Fibroblast of lung (primary cell): Measurements from ENCODE around the gene FTHL17. TPM values are rescaled to one million over a fixed set of nuclear protein-coding genes. Genes with fewer than 3 reads are reported as not detected.

Experiments
- DNase-seq, 2 donors: peaks; one replicate each; pipeline versions ENCODE4 v3.0.0 to v3.0.0-alpha.2; 2010; ENCODE audit warnings: low read depth in 2 of 2
- H2AFZ ChIP-seq: 2 replicates; pipeline ENCODE4 v1.5.1; 2012; ENCODE audit warnings: low read length, control low read depth, inconsistent platforms
- H3K27ac ChIP-seq: 2 replicates; pipeline ENCODE4 v1.5.1; 2011; ENCODE audit warnings: low read length, control low read depth; ENCODE audit not compliant: insufficient read depth
- H3K27me3 ChIP-seq: 2 replicates; pipeline ENCODE4 v1.5.1; 2011; ENCODE audit warnings: mild to moderate bottlenecking, low read length; ENCODE audit not compliant: control insufficient read depth, insufficient read depth
- H3K36me3 ChIP-seq: 2 replicates; pipeline ENCODE4 v1.5.1; 2011; ENCODE audit warnings: low read length; ENCODE audit not compliant: control insufficient read depth, insufficient read depth
- H3K4me1 ChIP-seq: 2 replicates; pipeline ENCODE4 v1.5.1; 2011; ENCODE audit warnings: low read length; ENCODE audit not compliant: control insufficient read depth, insufficient read depth; ENCODE audit errors: extremely low read depth
- H3K4me2 ChIP-seq: 2 replicates; pipeline ENCODE4 v1.5.1; 2011; ENCODE audit warnings: low read length, control low read depth; ENCODE audit not compliant: insufficient read depth; ENCODE audit errors: extremely low read depth
- H3K4me3 ChIP-seq, 4 experiments: fragments of 200-600 bp in 1 of 4; sonication (generic) in 1 of 4; replicated peaks in 1 of 4; 2 replicates each; pipeline ENCODE4 v1.5.1; 2011 to 2016; ENCODE audit warnings: low read length in 4 of 4, low read depth in 3 of 4, mild to moderate bottlenecking in 3 of 4, control low read depth in 2 of 4, inconsistent platforms in 1 of 4, mixed read lengths in 1 of 4; ENCODE audit not compliant: insufficient read depth in 1 of 4; ENCODE audit errors: control extremely low read depth in 1 of 4
- H3K79me2 ChIP-seq: 2 replicates; pipeline ENCODE4 v1.5.1; 2012; ENCODE audit warnings: mild to moderate bottlenecking, low read length, inconsistent platforms; ENCODE audit not compliant: control insufficient read depth, insufficient read depth
- H3K9ac ChIP-seq: 2 replicates; pipeline ENCODE4 v1.5.1; 2011; ENCODE audit warnings: mild to moderate bottlenecking, low read length, control low read depth; ENCODE audit not compliant: insufficient read depth
- H3K9me3 ChIP-seq: 2 replicates; pipeline ENCODE4 v1.5.1; 2012; ENCODE audit warnings: low read depth, low read length; ENCODE audit not compliant: control insufficient read depth, insufficient read depth
- H4K20me1 ChIP-seq: 2 replicates; pipeline ENCODE4 v1.5.1; 2011; ENCODE audit warnings: low read length; ENCODE audit not compliant: control insufficient read depth, insufficient read depth; ENCODE audit errors: extremely low read depth
- EZH2 ChIP-seq: IDR thresholded peaks from 2 replicates; pipeline ENCODE4 v1.5.1; 2012; ENCODE audit warnings: low read length, control low read depth, mild to moderate bottlenecking; ENCODE audit errors: missing control alignments
- polyA plus RNA-seq, 2 donors: library from polyadenylated mRNA; depleted of rRNA in 1 of 2; stranded (reverse) in 1 of 2; unstranded in 1 of 2; fragments of >200 nt; gene quantifications; 2 replicates each; pipeline ENCODE4 v1.2.1, GENCODE V29; 2011 to 2012; ENCODE audit warnings: missing spikeins in 1 of 2
- total RNA-seq: library from RNA; depleted of rRNA; stranded (reverse); fragments of >200 nt; gene quantifications from 2 replicates; pipeline ENCODE4 v1.2.1, GENCODE V29; 2014
- TF ChIP-seq, protein P1 (sequence below), 2 donors: IDR thresholded peaks in 1 of 2; conservative IDR thresholded peaks in 1 of 2; 1 replicate in 1 of 2; 2 replicates in 1 of 2; pipeline ENCODE4 v1.5.1; 2011 to 2012; ENCODE audit warnings: low read length in 2 of 2, control low read depth in 1 of 2, inconsistent platforms in 1 of 2, low read depth in 1 of 2, mild to moderate bottlenecking in 1 of 2

FTHL17 gene
- total and polyA plus RNA-seq, 2 donors (not counting 1 experiment from before 2014, with no cell fraction given), result not detected

DNA sequence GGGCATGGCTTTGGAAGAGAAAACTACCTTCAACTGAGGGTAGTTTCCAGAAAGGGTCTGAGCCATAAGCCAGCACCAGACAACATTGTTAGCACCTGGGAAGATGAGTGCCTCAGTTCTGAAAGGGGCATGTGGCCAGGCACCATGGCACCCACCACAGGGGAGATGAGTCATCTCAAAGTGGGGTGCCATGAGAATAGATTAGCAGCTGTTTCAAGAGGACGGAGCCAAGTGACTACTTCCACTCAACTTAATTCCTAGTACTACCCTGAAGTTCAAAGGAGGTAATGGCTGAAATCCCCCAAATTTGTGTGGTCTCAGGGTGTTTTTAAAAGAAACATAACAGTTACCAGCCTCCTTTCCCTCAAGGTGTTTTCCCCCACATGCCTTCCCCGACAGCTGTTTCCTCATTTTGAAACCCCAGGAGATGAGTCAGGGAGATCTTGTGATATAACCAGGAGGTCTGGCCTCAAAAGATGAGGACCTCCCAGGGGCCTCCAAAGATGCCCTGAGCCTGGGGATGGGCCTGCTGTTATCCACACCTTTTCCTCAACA, 27.8 kb upstream of the FTHL17 start:
- no peak overlapping the region for H3K9ac ChIP-seq
- TF ChIP-seq, protein P1, sequence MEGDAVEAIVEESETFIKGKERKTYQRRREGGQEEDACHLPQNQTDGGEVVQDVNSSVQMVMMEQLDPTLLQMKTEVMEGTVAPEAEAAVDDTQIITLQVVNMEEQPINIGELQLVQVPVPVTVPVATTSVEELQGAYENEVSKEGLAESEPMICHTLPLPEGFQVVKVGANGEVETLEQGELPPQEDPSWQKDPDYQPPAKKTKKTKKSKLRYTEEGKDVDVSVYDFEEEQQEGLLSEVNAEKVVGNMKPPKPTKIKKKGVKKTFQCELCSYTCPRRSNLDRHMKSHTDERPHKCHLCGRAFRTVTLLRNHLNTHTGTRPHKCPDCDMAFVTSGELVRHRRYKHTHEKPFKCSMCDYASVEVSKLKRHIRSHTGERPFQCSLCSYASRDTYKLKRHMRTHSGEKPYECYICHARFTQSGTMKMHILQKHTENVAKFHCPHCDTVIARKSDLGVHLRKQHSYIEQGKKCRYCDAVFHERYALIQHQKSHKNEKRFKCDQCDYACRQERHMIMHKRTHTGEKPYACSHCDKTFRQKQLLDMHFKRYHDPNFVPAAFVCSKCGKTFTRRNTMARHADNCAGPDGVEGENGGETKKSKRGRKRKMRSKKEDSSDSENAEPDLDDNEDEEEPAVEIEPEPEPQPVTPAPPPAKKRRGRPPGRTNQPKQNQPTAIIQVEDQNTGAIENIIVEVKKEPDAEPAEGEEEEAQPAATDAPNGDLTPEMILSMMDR (conservative IDR thresholded peaks at IDR 0.05 in 1 of 2, IDR thresholded peaks at IDR 0.05 in 1 of 2; ENCODE audit: low read depth in 1 of 2, low read length in 2 of 2), result no peak
- no peak for TF ChIP-seq EZH2

DNA sequence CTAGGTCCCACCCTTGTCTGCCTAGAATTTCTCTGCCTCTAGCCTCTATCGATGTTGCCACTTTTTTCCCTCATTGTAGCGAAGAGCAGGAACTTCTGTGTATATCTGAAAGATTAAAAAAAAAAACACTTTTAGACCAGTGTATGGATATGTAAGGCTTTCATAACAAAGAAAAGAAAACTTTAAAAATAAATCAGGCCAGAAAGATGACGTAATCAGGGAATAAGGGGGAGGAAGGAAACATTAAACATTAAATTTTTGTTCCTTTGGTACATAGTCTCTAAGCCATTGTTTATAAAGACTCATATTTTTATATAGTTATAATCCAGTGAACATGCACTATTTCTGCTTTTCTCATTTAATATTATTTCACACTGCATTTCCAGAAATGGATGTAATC, 26.2 kb upstream of the FTHL17 start:
- DNase-seq, result no peak
- H3K27me3 ChIP-seq, result no peaks in the 10 kb centered on the region
- H3K4me3 ChIP-seq, result no peak overlapping the region
- H3K4me2 ChIP-seq, result no peak overlapping the region
- TF ChIP-seq, protein P1 (conservative IDR thresholded peaks at IDR 0.05 in 1 of 2, IDR thresholded peaks at IDR 0.05 in 1 of 2; ENCODE audit: low read depth in 1 of 2, low read length in 2 of 2), result no peak
- TF ChIP-seq EZH2, result no peak
- no peak overlapping the region for H3K9ac ChIP-seq
- H3K79me2 ChIP-seq, result no peaks in the 10 kb centered on the region
- no peaks in the 10 kb centered on the region for H3K9me3 ChIP-seq
- H3K36me3 ChIP-seq, result no peaks in the 10 kb centered on the region
- no peaks in the 10 kb centered on the region for H4K20me1 ChIP-seq
- H3K4me1 ChIP-seq, result no peaks in the 10 kb centered on the region
- no peak overlapping the region for H2AFZ ChIP-seq
- H3K27ac ChIP-seq, result no peak overlapping the region

More for the DNA sequence above, 27.8 kb upstream of the FTHL17 start:
- no peaks in the 10 kb centered on the region for H4K20me1 ChIP-seq
- no peaks in the 10 kb centered on the region for H3K9me3 ChIP-seq
- H3K4me2 ChIP-seq, result no peak overlapping the region
- no peak overlapping the region for H3K27ac ChIP-seq
- H3K36me3 ChIP-seq, result no peaks in the 10 kb centered on the region
- H3K4me1 ChIP-seq, result no peaks in the 10 kb centered on the region
- no peak for DNase-seq
- no peaks in the 10 kb centered on the region for H3K27me3 ChIP-seq
- no peak overlapping the region for H2AFZ ChIP-seq
- H3K4me3 ChIP-seq, result no peak overlapping the region
- no peaks in the 10 kb centered on the region for H3K79me2 ChIP-seq

GRCh38 chrX:31093639-31093975, 21.8 kb upstream of the FTHL17 start:
- H3K4me1 ChIP-seq, result no peaks in the 10 kb centered on the region
- no peaks in the 10 kb centered on the region for H3K9me3 ChIP-seq
- TF ChIP-seq, protein P1 (conservative IDR thresholded peaks at IDR 0.05 in 1 of 2, IDR thresholded peaks at IDR 0.05 in 1 of 2; ENCODE audit: low read depth in 1 of 2, low read length in 2 of 2), result no peak
- TF ChIP-seq EZH2, result no peak
- H3K9ac ChIP-seq, result no peak overlapping the region
- H4K20me1 ChIP-seq, result no peaks in the 10 kb centered on the region
- no peak overlapping the region for H2AFZ ChIP-seq
- no peak overlapping the region for H3K4me3 ChIP-seq
- no peak overlapping the region for H3K27ac ChIP-seq
- H3K4me2 ChIP-seq, result no peak overlapping the region
- no peak for DNase-seq
- no peaks in the 10 kb centered on the region for H3K27me3 ChIP-seq
- H3K79me2 ChIP-seq, result no peaks in the 10 kb centered on the region
- H3K36me3 ChIP-seq, result no peaks in the 10 kb centered on the region
